Activated CD4-positive, alpha-beta memory T cell treated with anti-CD3 and anti-CD28 coated beads for 36 hours (primary cell): ENCODE data around the gene TSPYL1. TPM values are rescaled to one million over a fixed set of nuclear protein-coding genes. Genes with fewer than 3 reads are reported as not detected.
A peak's percentile ranks its signal among the peaks of the same experiment; 100 is the strongest.
"Not testable (repeated sequence)": the region's sequence is repeated elsewhere in the genome, so short reads cannot be mapped to it uniquely, and the experiment has no call there.

Experiments
- CTCF ChIA-PET: fragments of 350-600 bp; sonication (Branson Sonifier 250); formaldehyde crosslinking; loops from one replicate; lab custom pipeline; 2021; ENCODE audit warnings: antibody characterized with exemption, inconsistent platforms; lab: Charles Lee
- POLR2A ChIA-PET: fragments of 350-600 bp; sonication (Branson Sonifier 250); formaldehyde crosslinking; loops from one replicate; lab custom pipeline; 2021; ENCODE audit warnings: antibody characterized with exemption; lab: Charles Lee
- DNase-seq: peaks from one replicate; pipeline ENCODE4 v3.0.0-alpha.2; 2020
- H3K27ac Mint-ChIP-seq: one replicate; pipeline ENCODE4 v1.8.0; 2021; ENCODE audit warnings: mixed read lengths
- H3K27me3 Mint-ChIP-seq: one replicate; pipeline ENCODE4 v1.8.0; 2021; ENCODE audit warnings: mixed read lengths
- H3K36me3 Mint-ChIP-seq: one replicate; pipeline ENCODE4 v1.8.0; 2021; ENCODE audit warnings: mixed read lengths
- H3K4me1 Mint-ChIP-seq: one replicate; pipeline ENCODE4 v1.8.0; 2021; ENCODE audit warnings: low read depth, mixed read lengths
- H3K4me3 Mint-ChIP-seq: one replicate; pipeline ENCODE4 v1.8.0; 2021; ENCODE audit warnings: mild to moderate bottlenecking, mixed read lengths
- H3K9me3 Mint-ChIP-seq: one replicate; pipeline ENCODE4 v1.8.0; 2021; ENCODE audit warnings: mixed read lengths
- intact Hi-C: fragments of 100-400 bp; cut with micrococcal nuclease; formaldehyde crosslinking; loops from one replicate; pipeline ENCODE4 v1.15.1; 2023
- total RNA-seq, 2 experiments: library from RNA; stranded (reverse); gene quantifications; one replicate each; pipeline ENCODE4 v1.2.3, GENCODE V29; 2021

TSPYL1 gene
- 10 to 100 TPM; 41.4 to 42.0 TPM for total RNA-seq

DNA sequence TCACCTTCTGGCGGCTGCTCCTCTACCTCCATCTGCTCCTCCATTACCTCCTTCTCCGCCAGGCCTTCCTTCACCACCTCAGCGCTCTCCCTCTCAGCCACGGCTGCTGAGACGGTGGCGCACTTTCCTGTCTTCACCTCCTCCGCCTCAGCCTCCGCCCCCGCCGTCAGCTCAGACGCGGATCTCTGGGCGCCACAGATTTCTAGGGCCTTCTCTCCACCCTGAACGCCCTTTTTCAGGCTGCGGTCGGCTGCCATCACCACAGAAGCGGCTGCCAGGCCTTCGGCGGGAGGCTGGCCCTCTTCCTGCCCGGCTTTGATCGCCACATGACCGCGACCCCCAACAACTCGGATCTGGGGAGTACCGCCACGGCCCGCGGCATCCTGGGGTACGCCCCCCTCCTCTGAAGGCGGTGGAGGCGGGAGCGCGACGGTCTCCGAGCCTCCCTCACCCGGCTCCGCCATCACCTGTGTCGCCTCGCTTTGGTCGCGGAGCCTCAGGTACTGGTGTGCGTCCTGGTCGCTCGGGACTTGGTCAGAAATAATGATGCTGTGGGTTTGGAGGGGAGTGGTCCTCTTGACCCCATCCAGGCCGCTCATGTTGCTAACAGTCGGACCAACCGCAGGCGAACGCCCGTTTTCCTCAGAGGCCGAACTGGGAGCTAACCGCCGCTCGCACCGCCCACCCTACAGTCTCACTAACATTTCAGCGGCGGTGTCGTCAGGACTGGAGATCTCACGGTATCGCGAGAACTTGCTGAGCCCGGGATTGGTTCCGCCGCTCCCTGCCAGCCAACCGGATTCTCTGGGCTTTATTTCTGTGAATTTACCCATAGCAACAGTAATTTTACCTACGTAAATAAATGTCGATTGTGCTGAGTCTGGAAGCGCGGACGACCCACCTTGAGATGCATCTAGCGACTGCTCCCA, at the start of gene TSPYL1:
Gene TSPYL1 (minus strand): TSS at position 699 of the 929 bp plus-strand sequence. CDS start 100 bp downstream, at position 599.
- DNase-seq: peak; percentile 97
- ChIA-PET POLR2A (interaction anchor here (0.6 to 3.0 kb wide), 13 partner anchors 10 to 402 kb away, joined by 3 to 15 read pairs (median 4); partner anchors contain the start of genes KPNA5, NT5DC1, RWDD1 and TSPYL4), CTCF (interaction anchor here (0.6 to 5.2 kb wide), 8 partner anchors 9 to 282 kb away, joined by 3 to 30 read pairs (median 4); no protein-coding TSS in a partner anchor)
- Mint-ChIP-seq H3K36me3 (peaks cover 40% of the 10 kb centered on the region), H3K4me1 (peaks cover 49% of the 10 kb centered on the region), H3K27me3 (no peaks in the 10 kb centered on the region), H3K9me3 (no peaks in the 10 kb centered on the region), H3K27ac (peak within 1 kb of the TSS; percentile 95), H3K4me3 (peak within 1 kb of the TSS; percentile 91)
- intact Hi-C loops: loop anchor here (1.0 to 10.0 kb wide), 11 partner anchors 11 to 1325 kb away; partner anchors contain the start of genes DSE, GOPC, NT5DC1 and RSPH4A

DNA sequence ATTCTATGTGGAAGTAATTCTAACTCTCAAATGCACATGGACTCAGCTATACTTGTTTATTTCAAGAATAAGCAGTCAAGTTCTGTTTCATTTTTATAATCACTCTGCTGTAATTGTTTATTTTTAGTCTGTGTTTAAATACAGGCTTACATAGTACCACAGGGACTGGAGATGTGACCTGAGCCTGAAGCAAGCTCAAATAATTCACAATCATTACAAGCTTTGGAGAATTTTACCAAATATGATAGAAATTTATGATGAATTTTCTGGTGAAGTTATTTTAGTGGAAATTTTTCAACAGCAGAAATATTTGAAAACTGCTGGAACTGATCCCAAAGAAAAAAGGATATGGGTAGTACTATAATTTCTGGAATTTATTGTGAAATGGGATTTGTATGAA, 49.4 kb upstream of the TSPYL1 start:
- H3K4me3 Mint-ChIP-seq: no peak overlapping the region
- H3K27me3 Mint-ChIP-seq: no peaks in the 10 kb centered on the region
- H3K9me3 Mint-ChIP-seq: peaks cover 2% of the 10 kb centered on the region
- no peaks in the 10 kb centered on the region for H3K4me1 Mint-ChIP-seq
- intact Hi-C loops: no loop called here
- no peaks in the 10 kb centered on the region for H3K36me3 Mint-ChIP-seq
- no peak for DNase-seq
- ChIA-PET POLR2A (no interaction called here), CTCF (interaction anchor here (1.6 kb wide), 1 partner anchor 41 kb away, joined by 4 read pairs; no protein-coding TSS in a partner anchor)
- no peak overlapping the region for H3K27ac Mint-ChIP-seq

GRCh38 chr6:116328528-116328903, 48.8 kb upstream of the TSPYL1 start:
- Mint-ChIP-seq H3K9me3 (peaks cover 2% of the 10 kb centered on the region), H3K27ac (no peak overlapping the region), H3K4me3 (no peak overlapping the region), H3K4me1 (no peaks in the 10 kb centered on the region), H3K36me3 (no peaks in the 10 kb centered on the region), H3K27me3 (no peaks in the 10 kb centered on the region)
- intact Hi-C loops: no loop called here
- CTCF ChIA-PET: no interaction called here
- DNase-seq: no peak
- POLR2A ChIA-PET: no interaction called here

DNA sequence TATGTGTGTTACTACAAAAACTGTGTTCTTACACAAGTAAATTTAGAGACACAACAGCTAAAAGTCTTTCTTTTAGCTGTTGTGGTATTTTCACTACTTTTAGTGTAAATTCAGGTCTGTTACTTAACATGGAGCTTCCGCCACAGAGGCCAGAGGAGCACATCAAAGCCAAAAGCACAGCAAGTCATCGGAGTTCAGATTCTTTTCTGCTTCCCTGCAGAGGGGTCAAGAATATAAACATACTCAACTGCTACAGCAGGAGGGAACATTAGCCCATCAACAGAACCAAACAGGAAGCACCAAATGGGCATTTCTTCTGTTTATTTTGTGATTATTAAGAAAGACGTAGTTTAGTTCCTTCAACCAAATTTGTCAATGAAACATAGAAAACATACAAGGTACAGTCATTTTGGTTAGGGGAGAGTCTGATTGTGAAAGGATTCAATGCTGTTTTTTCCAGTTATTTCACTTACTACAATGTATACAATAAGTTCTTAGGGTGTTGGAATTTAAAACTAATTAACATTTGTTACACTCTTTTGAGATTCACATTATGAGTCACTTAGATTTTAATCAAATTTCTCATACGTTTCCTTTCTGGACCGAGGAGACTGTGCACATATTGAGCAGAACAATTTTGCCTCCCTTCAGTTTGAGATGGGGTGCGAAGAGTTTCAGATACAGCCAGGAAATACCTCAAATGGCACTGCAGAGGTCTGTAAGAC, 48.2 kb upstream of the TSPYL1 start:
- H3K4me1 Mint-ChIP-seq: no peaks in the 10 kb centered on the region
- no peak overlapping the region for H3K27ac Mint-ChIP-seq
- intact Hi-C loops: no loop called here
- ChIA-PET POLR2A (no interaction called here), CTCF (no interaction called here)
- no peak overlapping the region for H3K4me3 Mint-ChIP-seq
- H3K9me3 Mint-ChIP-seq: no peaks in the 10 kb centered on the region
- no peak for DNase-seq
- no peaks in the 10 kb centered on the region for H3K36me3 Mint-ChIP-seq
- no peaks in the 10 kb centered on the region for H3K27me3 Mint-ChIP-seq

GRCh38 chr6:116326996-116327395, 47.3 kb upstream of the TSPYL1 start:
- POLR2A ChIA-PET: no interaction called here
- H3K4me1 Mint-ChIP-seq: no peaks in the 10 kb centered on the region

DNA sequence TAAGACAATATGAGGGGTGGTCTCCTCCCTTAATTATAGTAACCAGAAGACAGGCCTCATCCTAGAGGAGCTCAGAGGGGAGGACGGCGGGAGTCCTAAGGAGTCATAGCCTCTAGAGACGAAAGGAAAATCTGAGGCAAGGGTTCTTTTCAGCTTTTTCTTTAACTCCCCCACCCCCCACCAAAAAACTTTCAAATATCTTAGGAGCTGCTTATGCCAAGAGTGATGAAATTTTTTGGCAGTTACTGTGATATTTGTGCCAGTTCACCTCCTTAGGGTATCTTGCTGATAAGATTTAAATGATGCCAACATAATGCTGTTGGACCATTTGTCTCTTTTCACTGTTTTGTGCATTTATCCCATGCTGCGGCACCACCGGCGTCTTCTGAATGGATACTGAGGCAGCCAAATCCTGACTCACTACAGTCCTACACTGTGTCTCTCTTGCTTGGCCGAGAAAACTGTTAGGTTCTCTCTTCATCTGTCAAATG, 46.5 kb upstream of the TSPYL1 start:
- Mint-ChIP-seq H3K4me1 (no peaks in the 10 kb centered on the region), H3K4me3 (no peak overlapping the region), H3K27ac (no peak overlapping the region), H3K27me3 (no peaks in the 10 kb centered on the region), H3K36me3 (no peaks in the 10 kb centered on the region), H3K9me3 (no peaks in the 10 kb centered on the region)
- ChIA-PET POLR2A (no interaction called here), CTCF (no interaction called here)
- intact Hi-C loops: no loop called here
- DNase-seq: no peak

More at GRCh38 chr6:116326996-116327395, 47.3 kb upstream of the TSPYL1 start:
- Mint-ChIP-seq H3K27ac (no peak overlapping the region), H3K36me3 (no peaks in the 10 kb centered on the region), H3K27me3 (no peaks in the 10 kb centered on the region), H3K4me3 (no peak overlapping the region), H3K9me3 (no peaks in the 10 kb centered on the region)
- no peak for DNase-seq
- intact Hi-C loops: no loop called here
- CTCF ChIA-PET: no interaction called here

- intact Hi-C loops, POLR2A ChIA-PET, DNase-seq, H3K4me1 Mint-ChIP-seq, H3K4me3 Mint-ChIP-seq, H3K36me3 Mint-ChIP-seq, H3K27me3 Mint-ChIP-seq, H3K9me3 Mint-ChIP-seq, H3K27ac Mint-ChIP-seq: not testable (repeated sequence)
- CTCF ChIA-PET: interaction anchor here (0.6 kb wide), 1 partner anchor 210 kb away, joined by 3 read pairs; no protein-coding TSS in a partner anchor
These were observed 46.0 kb upstream of the TSPYL1 start for GRCh38 chr6:116325634-116326132.

- Mint-ChIP-seq H3K9me3 (no peaks in the 10 kb centered on the region), H3K36me3 (no peaks in the 10 kb centered on the region), H3K4me3 (no peak overlapping the region), H3K27ac (no peak overlapping the region), H3K4me1 (no peaks in the 10 kb centered on the region), H3K27me3 (no peaks in the 10 kb centered on the region)
- intact Hi-C loops: no loop called here
- DNase-seq: no peak
- POLR2A ChIA-PET: no interaction called here
- CTCF ChIA-PET: no interaction called here
These were observed 44.1 kb upstream of the TSPYL1 start for GRCh38 chr6:116323863-116324262.

- H3K36me3 Mint-ChIP-seq, POLR2A ChIA-PET, H3K27me3 Mint-ChIP-seq, DNase-seq, H3K27ac Mint-ChIP-seq, H3K4me3 Mint-ChIP-seq, intact Hi-C loops, H3K9me3 Mint-ChIP-seq, H3K4me1 Mint-ChIP-seq, CTCF ChIA-PET: not testable (repeated sequence)
These were observed 42.2 kb upstream of the TSPYL1 start for GRCh38 chr6:116321933-116322332.

DNA sequence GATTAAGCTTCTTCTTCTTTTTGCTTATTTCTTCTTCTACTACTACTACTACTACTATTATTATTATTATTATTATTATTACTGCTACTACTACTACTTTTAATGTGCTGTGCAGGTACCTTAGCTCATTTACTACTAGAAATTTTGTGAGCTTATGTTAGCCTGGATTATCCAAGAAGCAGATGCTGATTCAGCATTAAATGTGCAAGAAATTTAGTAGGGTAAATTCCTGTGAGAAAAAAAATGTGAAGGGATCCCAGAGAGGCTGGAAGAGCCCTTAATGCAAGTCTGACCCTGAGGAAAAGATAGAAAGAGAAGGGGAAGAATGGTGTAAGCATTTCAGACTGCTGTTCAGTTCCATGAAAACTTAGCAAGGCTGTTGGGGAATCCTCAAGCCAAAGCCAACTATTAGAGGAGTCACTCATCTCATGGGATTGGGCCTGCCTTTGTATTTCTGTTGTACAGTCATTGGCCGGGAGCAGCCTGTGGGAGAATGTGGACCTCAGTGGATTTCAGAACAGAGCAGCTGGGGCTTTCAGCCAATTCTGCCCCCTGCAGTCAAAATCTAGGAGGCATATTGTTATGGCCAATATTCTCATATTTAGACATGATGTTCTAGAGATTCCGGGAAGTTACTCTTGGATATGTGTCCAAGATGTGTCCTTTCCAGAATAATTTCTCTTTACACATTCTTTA, 37.2 kb upstream of the TSPYL1 start:
- Mint-ChIP-seq H3K36me3 (no peaks in the 10 kb centered on the region), H3K27ac (no peak overlapping the region)

DNA sequence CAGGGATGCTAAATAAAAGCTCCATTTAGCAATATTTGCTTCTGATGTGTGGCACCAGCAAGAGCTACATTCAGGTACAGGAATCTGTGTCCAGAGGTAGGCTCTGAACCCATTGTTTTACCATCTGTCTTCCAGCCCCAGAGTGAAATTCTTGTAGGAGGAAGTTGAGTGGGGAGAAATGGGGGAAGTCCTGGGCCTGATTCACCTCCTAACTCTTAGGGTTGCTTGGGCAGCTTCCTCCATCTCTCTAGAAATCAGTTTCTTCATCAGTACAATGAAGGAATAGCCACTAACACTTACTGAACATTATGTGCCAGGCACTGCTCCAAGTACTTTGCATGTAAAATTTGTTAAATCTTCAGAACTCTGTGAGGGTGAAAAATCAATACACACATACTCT, 35.1 kb upstream of the TSPYL1 start:
- no peak for DNase-seq
- H3K36me3 Mint-ChIP-seq: peaks cover 6% of the 10 kb centered on the region
- intact Hi-C loops: no loop called here
- H3K4me1 Mint-ChIP-seq: no peaks in the 10 kb centered on the region
- no peak overlapping the region for H3K27ac Mint-ChIP-seq
- CTCF ChIA-PET: no interaction called here
- H3K9me3 Mint-ChIP-seq: no peaks in the 10 kb centered on the region
- H3K4me3 Mint-ChIP-seq: no peak overlapping the region
- no peaks in the 10 kb centered on the region for H3K27me3 Mint-ChIP-seq
- POLR2A ChIA-PET: no interaction called here

More for the DNA sequence above, 37.2 kb upstream of the TSPYL1 start:
- ChIA-PET POLR2A (no interaction called here), CTCF (interaction anchor here (1.1 to 1.5 kb wide), 2 partner anchors 29 to 221 kb away, joined by 4 to 7 read pairs; no protein-coding TSS in a partner anchor)
- no peak overlapping the region for H3K4me3 Mint-ChIP-seq
- H3K4me1 Mint-ChIP-seq: no peaks in the 10 kb centered on the region
- no peak for DNase-seq
- no peaks in the 10 kb centered on the region for H3K27me3 Mint-ChIP-seq
- no peaks in the 10 kb centered on the region for H3K9me3 Mint-ChIP-seq
- intact Hi-C loops: no loop called here
